T follicular helper cell (primary cell): ENCODE results near the gene PGBD2.
"Not testable (repeated sequence)": the region's sequence is repeated elsewhere in the genome, so short reads cannot be mapped to it uniquely, and the experiment has no call there.

Experiments used
- DNase-seq: peaks from one replicate; pipeline ENCODE4 v3.0.0-alpha.2; 2020; ENCODE audit warnings: low read depth

The PGBD2 gene

DNA sequence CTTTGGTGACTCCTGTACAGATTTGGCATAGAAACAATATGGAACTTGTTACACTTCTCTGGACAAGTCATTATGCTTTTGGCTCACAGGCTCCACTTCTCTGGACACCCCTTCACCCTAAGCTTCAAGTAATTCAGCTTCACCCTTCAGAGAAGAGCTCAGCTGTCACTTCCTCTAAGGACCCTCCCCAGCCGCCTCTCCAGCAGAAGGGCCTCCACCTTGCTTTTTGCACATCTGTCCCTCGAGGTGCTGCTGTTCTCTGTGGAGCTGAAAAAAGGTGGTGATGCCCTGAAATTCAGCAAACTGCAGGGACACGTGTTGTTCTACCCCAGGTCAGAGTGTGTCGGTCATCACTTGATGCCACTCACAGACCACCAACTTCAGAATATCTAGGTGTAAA, 19.8 kb downstream of the PGBD2 start:
- not testable (repeated sequence) for DNase-seq

DNA sequence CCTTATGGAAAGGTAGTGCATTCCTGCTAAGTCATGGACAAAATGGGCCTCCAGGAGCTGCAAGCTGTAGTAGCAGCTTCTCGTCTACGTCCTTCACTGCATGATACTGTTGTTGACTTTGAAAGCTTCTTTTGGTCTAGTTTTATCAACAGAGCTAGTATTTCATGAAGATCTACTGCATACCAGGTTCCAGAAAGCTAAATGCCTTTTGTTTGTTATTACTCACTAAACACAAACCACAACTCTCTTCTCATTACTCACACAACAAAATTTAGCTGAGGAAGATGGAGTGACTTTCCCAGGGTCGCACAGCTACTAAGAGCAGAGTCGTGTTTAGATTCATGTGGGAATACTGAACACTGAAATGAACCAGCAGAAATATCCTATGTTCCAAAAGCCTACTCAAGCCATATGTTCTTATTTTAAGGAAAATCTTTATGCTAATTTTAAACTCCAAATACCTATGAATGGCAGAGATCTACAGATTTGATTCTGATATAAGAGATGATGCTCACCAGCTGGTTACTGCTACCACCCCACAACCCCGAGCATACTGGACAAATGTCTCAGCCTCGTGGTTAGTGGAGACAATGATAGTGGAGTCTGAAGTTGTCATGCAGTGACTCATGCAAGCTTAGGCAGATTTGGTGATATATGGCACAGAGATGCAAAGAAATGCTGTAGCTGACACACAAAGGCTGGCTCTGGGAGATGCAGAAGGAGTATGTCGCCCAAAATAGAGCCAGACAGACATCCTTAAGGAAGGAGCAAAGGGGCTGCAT, 20.6 kb downstream of the PGBD2 start:
- DNase-seq, result no peak

- not testable (repeated sequence) for DNase-seq
Measured at GRCh38 chr1:248927283-248927682, 21.2 kb downstream of the PGBD2 start.

- DNase-seq, result not testable (repeated sequence)
Measured at GRCh38 chr1:248928122-248928521, 22.1 kb downstream of the PGBD2 start.

DNA sequence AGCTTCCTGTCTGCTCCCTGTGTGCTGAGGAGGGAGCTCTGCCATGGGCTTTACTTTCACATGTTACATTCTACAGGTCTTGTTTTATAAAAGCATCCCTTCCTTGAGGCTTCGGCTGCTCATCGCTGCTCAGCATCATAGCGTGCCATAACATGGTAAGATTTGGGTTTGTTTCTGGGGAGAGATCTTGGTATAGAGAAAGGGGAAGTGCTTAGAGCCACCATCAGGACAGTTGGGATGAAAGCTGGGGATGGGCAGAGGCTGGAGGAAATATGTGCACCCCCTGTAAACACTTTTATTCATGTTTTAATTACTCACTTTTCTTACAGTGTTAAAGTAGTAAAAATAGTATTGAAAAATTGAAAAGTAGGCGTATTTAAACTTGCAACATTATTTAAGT, 24.0 kb downstream of the PGBD2 start:
- not testable (repeated sequence) for DNase-seq

DNA sequence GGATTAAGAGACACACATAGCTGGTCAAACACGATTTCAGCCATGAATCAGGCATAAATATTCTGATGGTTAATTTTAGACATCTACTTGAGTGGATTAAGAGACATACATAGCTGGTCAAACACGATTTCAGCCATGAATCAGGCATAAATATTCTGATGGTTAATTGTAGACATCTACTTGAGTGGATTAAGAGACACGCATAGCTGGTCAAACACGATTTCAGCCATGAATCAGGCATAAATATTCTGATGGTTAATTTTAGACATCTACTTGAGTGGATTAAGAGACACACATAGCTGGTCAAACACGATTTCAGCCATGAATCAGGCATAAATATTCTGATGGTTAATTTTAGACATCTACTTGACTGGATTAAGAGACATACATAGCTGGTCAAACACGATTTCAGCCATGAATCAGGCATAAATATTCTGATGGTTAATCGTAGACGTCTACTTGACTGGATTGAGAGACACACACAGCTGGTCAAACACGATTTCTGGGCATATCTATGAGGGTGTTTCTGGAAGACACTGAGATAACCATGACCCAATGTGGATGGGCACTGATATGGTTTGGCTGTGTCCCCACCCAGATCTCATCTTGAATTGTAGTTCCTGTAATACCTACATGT, 32.3 kb downstream of the PGBD2 start:
- DNase-seq, result not testable (repeated sequence)

DNA sequence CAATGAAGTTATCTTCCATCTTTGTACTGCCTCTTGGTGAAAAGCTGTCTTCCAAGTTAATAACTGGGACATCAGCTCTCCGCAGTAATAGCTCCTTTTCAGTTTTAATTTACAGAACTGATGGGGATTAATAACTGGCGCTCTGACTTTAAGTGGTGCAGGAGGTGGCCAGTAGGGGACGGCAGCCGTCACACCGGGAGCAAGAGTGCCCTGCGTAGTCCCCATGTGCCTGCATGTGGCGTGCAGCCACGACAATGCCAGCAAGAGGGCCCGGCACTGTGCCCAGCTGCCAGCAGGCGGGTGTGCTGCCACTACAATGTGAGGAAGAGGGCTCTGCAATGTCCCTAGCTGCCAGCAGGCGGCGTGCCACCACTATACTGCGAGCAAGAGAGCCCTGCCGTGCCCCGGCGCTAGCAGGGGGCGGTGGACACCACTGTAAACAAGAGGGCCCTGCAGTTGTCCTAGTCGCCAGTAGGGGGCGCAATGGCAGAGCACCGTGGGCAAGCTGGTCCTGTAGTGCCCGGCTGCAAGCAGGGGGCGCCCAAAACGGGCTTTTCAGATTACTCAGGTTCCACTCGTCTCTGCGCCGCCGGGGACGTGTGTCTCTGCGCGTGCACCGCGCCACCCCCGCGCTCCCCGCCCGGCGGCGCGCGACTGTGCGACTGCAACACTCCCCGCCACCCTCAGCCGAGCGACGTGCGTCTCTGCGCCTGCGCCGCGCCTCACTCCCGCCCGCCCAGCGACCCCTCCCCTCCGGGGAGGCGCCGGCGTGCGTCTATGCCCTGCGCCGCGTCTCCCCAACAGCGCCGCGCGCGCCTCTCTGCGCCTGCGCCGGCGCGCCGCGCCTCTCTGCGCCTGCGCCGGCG, 38.3 kb downstream of the PGBD2 start:
- not testable (repeated sequence) for DNase-seq

GRCh38 chr1:248945000-248945423, 39.0 kb downstream of the PGBD2 start:
- not testable (repeated sequence) for DNase-seq

DNA sequence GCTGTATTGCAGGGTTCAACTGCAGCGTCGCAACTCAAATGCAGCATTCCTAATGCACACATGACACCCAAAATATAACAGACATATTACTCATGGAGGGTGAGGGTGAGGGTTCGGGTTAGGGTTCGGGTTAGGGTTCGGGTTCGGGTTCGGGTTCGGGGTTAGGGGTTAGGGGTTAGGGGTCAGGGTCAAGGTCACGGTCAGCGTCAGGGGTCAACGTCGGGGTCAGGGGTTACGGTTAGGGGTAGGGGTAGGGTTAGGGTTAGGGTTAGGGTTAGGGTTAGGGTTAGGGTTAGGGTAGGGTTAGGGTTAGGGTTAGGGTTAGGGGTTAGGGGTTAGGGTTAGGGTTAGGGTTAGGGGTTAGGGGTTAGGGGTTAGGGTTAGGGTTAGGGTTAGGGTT, 39.4 kb downstream of the PGBD2 start:
- peak; percentile 25 for DNase-seq

GRCh38 chr1:248945856-248946416, 39.9 kb downstream of the PGBD2 start:
- not testable (repeated sequence) for DNase-seq
